H9 (cell line): ENCODE measurements around the gene FSTL4. TPM values are rescaled to one million over a fixed set of nuclear protein-coding genes. Genes with fewer than 3 reads are reported as not detected.

Source experiments
- DNase-seq: peaks from one replicate; pipeline ENCODE4 v3.0.0-alpha.2; 2017
- H2AFZ ChIP-seq: one replicate; pipeline ENCODE4 v1.6.1; 2013; ENCODE audit warnings: mild to moderate bottlenecking, low read length, control low read depth, moderate library complexity
- H2AK5ac ChIP-seq: 2 replicates; pipeline ENCODE4 v1.6.1; 2013; ENCODE audit warnings: low read length, control low read depth, mixed read lengths; ENCODE audit not compliant: insufficient read length
- H2BK120ac ChIP-seq: one replicate; pipeline ENCODE4 v1.6.1; 2013; ENCODE audit warnings: low read depth, mild to moderate bottlenecking, low read length, control low read depth, inconsistent platforms; ENCODE audit not compliant: poor library complexity, severe bottlenecking
- H2BK12ac ChIP-seq: 2 replicates; pipeline ENCODE4 v1.6.1; 2013; ENCODE audit warnings: low read length, control low read depth, mixed read lengths, low read depth; ENCODE audit not compliant: insufficient read length
- H2BK15ac ChIP-seq: 2 replicates; pipeline ENCODE4 v1.6.1; 2013; ENCODE audit warnings: low read depth, low read length, control low read depth
- H2BK20ac ChIP-seq: one replicate; pipeline ENCODE4 v1.6.1; 2013; ENCODE audit warnings: low read depth, mild to moderate bottlenecking, low read length, control low read depth, inconsistent platforms; ENCODE audit not compliant: poor library complexity, severe bottlenecking
- H2BK5ac ChIP-seq: 2 replicates; pipeline ENCODE4 v1.6.1; 2013; ENCODE audit warnings: low read length, control low read depth, mixed read lengths; ENCODE audit not compliant: insufficient read length
- H3K14ac ChIP-seq: 2 replicates; pipeline ENCODE4 v1.6.1; 2013; ENCODE audit warnings: low read length, control low read depth; ENCODE audit not compliant: insufficient read depth
- H3K18ac ChIP-seq: 2 replicates; pipeline ENCODE4 v1.6.1; 2013; ENCODE audit warnings: low read depth, mild to moderate bottlenecking, mixed read lengths, low read length, control low read depth; ENCODE audit not compliant: insufficient read length
- H3K23ac ChIP-seq: 2 replicates; pipeline ENCODE4 v1.6.1; 2013; ENCODE audit warnings: low read length, control low read depth, mixed read lengths, low read depth; ENCODE audit not compliant: insufficient read length
- H3K23me2 ChIP-seq: 2 replicates; pipeline ENCODE4 v1.6.1; 2013; ENCODE audit warnings: low read depth, mild to moderate bottlenecking, mixed read lengths, low read length, control low read depth; ENCODE audit not compliant: insufficient read length, poor library complexity, severe bottlenecking
- H3K27ac ChIP-seq: 2 replicates; pipeline ENCODE4 v1.5.1; 2013; ENCODE audit warnings: low read length, control low read depth, mixed read lengths, low read depth; ENCODE audit not compliant: insufficient read length
- H3K27me3 ChIP-seq: 2 replicates; pipeline ENCODE4 v1.6.1; 2013; ENCODE audit warnings: low read length, control low read depth, inconsistent platforms; ENCODE audit not compliant: insufficient read depth
- H3K4ac ChIP-seq: 2 replicates; pipeline ENCODE4 v1.6.1; 2013; ENCODE audit warnings: low read depth, mild to moderate bottlenecking, control low read depth, inconsistent platforms, low read length, moderate library complexity
- H3K4me1 ChIP-seq: 2 replicates; pipeline ENCODE4 v1.6.1; 2013; ENCODE audit warnings: low read length, control low read depth, inconsistent platforms; ENCODE audit not compliant: insufficient read depth
- H3K4me2 ChIP-seq: 2 replicates; pipeline ENCODE4 v1.6.1; 2013; ENCODE audit warnings: low read length, control low read depth, mixed read lengths; ENCODE audit not compliant: insufficient read length, insufficient read depth
- H3K56ac ChIP-seq: 2 replicates; pipeline ENCODE4 v1.6.1; 2013; ENCODE audit warnings: low read depth, mild to moderate bottlenecking, mixed read lengths, low read length, control low read depth; ENCODE audit not compliant: insufficient read length
- H3K79me1 ChIP-seq: 2 replicates; pipeline ENCODE4 v1.6.1; 2013; ENCODE audit warnings: low read depth, mild to moderate bottlenecking, moderate library complexity, low read length, control low read depth, inconsistent platforms; ENCODE audit not compliant: insufficient read depth, poor library complexity, severe bottlenecking
- H3K79me2 ChIP-seq: 2 replicates; pipeline ENCODE4 v1.6.1; 2013; ENCODE audit warnings: low read length, control low read depth, inconsistent platforms; ENCODE audit not compliant: insufficient read depth
- H3K9ac ChIP-seq: 2 replicates; pipeline ENCODE4 v1.6.1; 2013; ENCODE audit warnings: low read length, control low read depth, mixed read lengths; ENCODE audit not compliant: insufficient read length; ENCODE audit errors: extremely low read depth
- H3K9me3 ChIP-seq: one replicate; pipeline ENCODE4 v1.6.1; 2013; ENCODE audit warnings: low read depth, low read length, inconsistent platforms; ENCODE audit not compliant: control insufficient read depth
- H3T11ph ChIP-seq: one replicate; pipeline ENCODE4 v1.6.1; 2013; ENCODE audit warnings: mild to moderate bottlenecking, low read length, control low read depth, inconsistent platforms
- H4K20me1 ChIP-seq: one replicate; pipeline ENCODE4 v1.6.1; 2013; ENCODE audit not compliant: control insufficient read depth, insufficient read length, insufficient read depth
- H4K5ac ChIP-seq: 2 replicates; pipeline ENCODE4 v1.6.1; 2013; ENCODE audit warnings: low read depth, mild to moderate bottlenecking, mixed read lengths, low read length, control low read depth; ENCODE audit not compliant: insufficient read length
- H4K8ac ChIP-seq: replicated peaks from 2 replicates; pipeline ENCODE4 v1.6.1; 2013; ENCODE audit warnings: low read length, control low read depth, mixed read lengths, low read depth; ENCODE audit not compliant: insufficient read length
- H4K91ac ChIP-seq: 2 replicates; pipeline ENCODE4 v1.6.1; 2013; ENCODE audit warnings: low read depth, mild to moderate bottlenecking, moderate library complexity, mixed read lengths, low read length, control low read depth; ENCODE audit not compliant: insufficient read length
- H3K27ac Mint-ChIP-seq, 3 experiments: 2 replicates in 2 of 3; 3 replicates in 1 of 3; pipeline ENCODE4 v1.8.0; 2020 to 2021; ENCODE audit warnings: mixed read lengths in 3 of 3, mild to moderate bottlenecking in 1 of 3, moderate library complexity in 1 of 3
- H3K27me3 Mint-ChIP-seq: 2 replicates; pipeline ENCODE4 v1.8.0; 2021; ENCODE audit warnings: low read depth, mild to moderate bottlenecking, moderate library complexity, mixed read lengths
- H3K36me3 Mint-ChIP-seq, 3 experiments: 2 replicates in 2 of 3; 3 replicates in 1 of 3; pipeline ENCODE4 v1.8.0; 2020 to 2021; ENCODE audit warnings: low read depth in 3 of 3, mixed read lengths in 3 of 3; ENCODE audit not compliant: insufficient read depth in 1 of 3
- H3K4me1 Mint-ChIP-seq, 2 experiments: 2 replicates each; pipeline ENCODE4 v1.8.0; 2020; ENCODE audit warnings: mixed read lengths in 2 of 2
- H3K4me3 Mint-ChIP-seq, 2 experiments: 2 replicates in 1 of 2; 3 replicates in 1 of 2; pipeline ENCODE4 v1.8.0; 2020 to 2021; ENCODE audit warnings: mild to moderate bottlenecking in 2 of 2, mixed read lengths in 2 of 2, moderate library complexity in 1 of 2
- H3K9me3 Mint-ChIP-seq, 2 experiments: 2 replicates in 1 of 2; 3 replicates in 1 of 2; pipeline ENCODE4 v1.8.0; 2020; ENCODE audit warnings: mild to moderate bottlenecking in 2 of 2, mixed read lengths in 2 of 2, moderate library complexity in 1 of 2
- WGBS: extraction: QIAGEN DNeasy Blood & Tissue Kit; methylation state at CpG from one replicate; pipeline ENCODE4 v1.1.7; 2013; ENCODE audit warnings: missing lambda C conversion rate, low lambda C conversion rate, mixed read lengths; ENCODE audit not compliant: insufficient read length; ENCODE audit errors: extremely low coverage; 5-methylcytosine and 5-hydroxymethylcytosine counted together
- total RNA-seq: library from RNA; stranded (reverse); gene quantifications from 2 replicates; pipeline ENCODE4 v1.2.1, GENCODE V29; 2021
- TF ChIP-seq, protein P1 (sequence below): fragments of 200-600 bp; sonication (generic); conservative IDR thresholded peaks from 3 replicates; pipeline ENCODE4 v1.8.0; 2021; ENCODE audit warnings: antibody characterized with exemption, mild to moderate bottlenecking

The FSTL4 gene
- total RNA-seq, 1 experiment from 2014 or later = 5.7 TPM

DNA sequence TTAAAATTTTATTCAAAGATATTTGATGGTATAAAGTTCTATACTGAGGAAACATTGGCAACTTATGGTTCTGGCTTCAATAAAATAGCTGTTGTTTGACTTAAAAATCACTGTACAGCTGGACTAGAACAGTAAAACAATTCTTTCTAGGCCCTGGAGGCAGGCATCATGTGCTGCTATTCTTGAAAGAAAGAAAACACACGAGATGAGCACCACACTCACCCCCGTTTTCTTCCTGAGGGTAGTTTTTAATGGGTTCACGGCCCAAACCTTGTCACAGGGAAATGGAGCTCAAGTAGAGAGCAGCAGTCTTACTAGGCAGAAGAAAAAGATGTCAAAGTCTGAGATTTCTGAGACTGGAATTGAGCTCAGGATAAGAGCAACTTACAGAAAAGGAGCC lies 68.0 kb downstream of the FSTL4 start:
- no peak overlapping the region for H3K4me2 ChIP-seq
- H2BK20ac ChIP-seq = no peak overlapping the region
- peaks cover 1% of the 10 kb centered on the region for H3K27me3 Mint-ChIP-seq
- no peaks in the 10 kb centered on the region for H3K79me1 ChIP-seq
- no peak overlapping the region for H2BK5ac ChIP-seq
- no peak overlapping the region for H3K27ac ChIP-seq
- H3K9me3 Mint-ChIP-seq = peaks cover 5 to 14% of the 10 kb centered on the region in 2 experiments; a peak in 4 of 5 replicates
- H3K9ac ChIP-seq = no peak overlapping the region
- no peak overlapping the region for H3K14ac ChIP-seq
- no peak overlapping the region for H2BK15ac ChIP-seq
- no peak overlapping the region for H3K4me3 Mint-ChIP-seq
- H3K79me2 ChIP-seq = no peaks in the 10 kb centered on the region
- no peak overlapping the region for H3K27ac Mint-ChIP-seq
- H3T11ph ChIP-seq = no peak overlapping the region
- no peak overlapping the region for H2BK12ac ChIP-seq
- H2AFZ ChIP-seq = no peak overlapping the region
- peaks cover 0 to 16% (median 5%) of the 10 kb centered on the region in 3 experiments; a peak in 6 of 7 replicates for H3K36me3 Mint-ChIP-seq
- H3K27me3 ChIP-seq = no peaks in the 10 kb centered on the region
- no peak overlapping the region for H2BK120ac ChIP-seq
- H3K4ac ChIP-seq = no peak overlapping the region
- H3K4me1 ChIP-seq = peaks cover 3% of the 10 kb centered on the region; the same call in 1 of the 2 replicates
- H4K20me1 ChIP-seq = no peaks in the 10 kb centered on the region
- no peaks in the 10 kb centered on the region for H3K23me2 ChIP-seq
- TF ChIP-seq, protein P1, sequence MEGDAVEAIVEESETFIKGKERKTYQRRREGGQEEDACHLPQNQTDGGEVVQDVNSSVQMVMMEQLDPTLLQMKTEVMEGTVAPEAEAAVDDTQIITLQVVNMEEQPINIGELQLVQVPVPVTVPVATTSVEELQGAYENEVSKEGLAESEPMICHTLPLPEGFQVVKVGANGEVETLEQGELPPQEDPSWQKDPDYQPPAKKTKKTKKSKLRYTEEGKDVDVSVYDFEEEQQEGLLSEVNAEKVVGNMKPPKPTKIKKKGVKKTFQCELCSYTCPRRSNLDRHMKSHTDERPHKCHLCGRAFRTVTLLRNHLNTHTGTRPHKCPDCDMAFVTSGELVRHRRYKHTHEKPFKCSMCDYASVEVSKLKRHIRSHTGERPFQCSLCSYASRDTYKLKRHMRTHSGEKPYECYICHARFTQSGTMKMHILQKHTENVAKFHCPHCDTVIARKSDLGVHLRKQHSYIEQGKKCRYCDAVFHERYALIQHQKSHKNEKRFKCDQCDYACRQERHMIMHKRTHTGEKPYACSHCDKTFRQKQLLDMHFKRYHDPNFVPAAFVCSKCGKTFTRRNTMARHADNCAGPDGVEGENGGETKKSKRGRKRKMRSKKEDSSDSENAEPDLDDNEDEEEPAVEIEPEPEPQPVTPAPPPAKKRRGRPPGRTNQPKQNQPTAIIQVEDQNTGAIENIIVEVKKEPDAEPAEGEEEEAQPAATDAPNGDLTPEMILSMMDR = no peak
- H4K91ac ChIP-seq = no peak overlapping the region
- no peak overlapping the region for H3K23ac ChIP-seq
- no peak overlapping the region for H4K8ac ChIP-seq
- no peak overlapping the region for H4K5ac ChIP-seq
- peaks cover 4 to 13% of the 10 kb centered on the region in 2 experiments; a peak in 2 of 4 replicates for H3K4me1 Mint-ChIP-seq
- no CpG with 5 or more reads among the region's 3 CpGs for WGBS
- no peak for DNase-seq
- H2AK5ac ChIP-seq = no peak overlapping the region
- H3K56ac ChIP-seq = no peak overlapping the region
- no peaks in the 10 kb centered on the region for H3K9me3 ChIP-seq
- no peak overlapping the region for H3K18ac ChIP-seq
